Natural killer cell (primary cell): ENCODE measurements around the gene CYTH1. TPM values are rescaled to one million over a fixed set of nuclear protein-coding genes. Genes with fewer than 3 reads are reported as not detected.

Experiments used
- ATAC-seq, 3 donors: fragments of 150-1000 bp in 2 of 3; fragments of 200-7000 bp in 1 of 3; cut with Tn5 transposase; 1 replicate in 1 of 3; 2 replicates in 2 of 3; pipeline ENCODE4 v1.10.0; 2021; ENCODE audit warnings: mild to moderate bottlenecking in 2 of 3, moderate library complexity in 2 of 3
- DNase-seq, 2 donors: peaks; one replicate each; pipeline versions ENCODE4 v3.0.0 to v3.0.0-alpha.2; 2013 to 2021; ENCODE audit warnings: mixed read lengths in 1 of 2
- H3K27ac ChIP-seq: one replicate; pipeline ENCODE4 v1.5.1; 2013; ENCODE audit warnings: mild to moderate bottlenecking, low read length
- H3K27me3 ChIP-seq: one replicate; pipeline ENCODE4 v1.6.1; 2013; ENCODE audit warnings: low read length; ENCODE audit not compliant: control insufficient read depth, insufficient read depth
- H3K36me3 ChIP-seq: one replicate; pipeline ENCODE4 v1.6.1; 2013; ENCODE audit warnings: low read length; ENCODE audit not compliant: control insufficient read depth, insufficient read depth
- H3K4me1 ChIP-seq: one replicate; pipeline ENCODE4 v1.6.1; 2013; ENCODE audit warnings: low read length; ENCODE audit not compliant: control insufficient read depth, insufficient read depth
- H3K4me3 ChIP-seq: one replicate; pipeline ENCODE4 v1.5.1; 2013; ENCODE audit warnings: low read length
- H3K9me3 ChIP-seq: one replicate; pipeline ENCODE4 v1.6.1; 2013; ENCODE audit warnings: low read length; ENCODE audit not compliant: control insufficient read depth, insufficient read depth
- H3K27ac Mint-ChIP-seq, 2 donors: one replicate each; pipeline ENCODE4 v1.8.0; 2022; ENCODE audit warnings: mild to moderate bottlenecking in 2 of 2, mixed read lengths in 2 of 2, moderate library complexity in 1 of 2
- H3K27me3 Mint-ChIP-seq, 2 donors: one replicate each; pipeline ENCODE4 v1.8.0; 2022; ENCODE audit warnings: low read depth in 2 of 2, mixed read lengths in 2 of 2
- H3K36me3 Mint-ChIP-seq: one replicate; pipeline ENCODE4 v1.8.0; 2022; ENCODE audit warnings: mixed read lengths
- H3K4me1 Mint-ChIP-seq, 2 donors: one replicate each; pipeline ENCODE4 v1.8.0; 2022; ENCODE audit warnings: mixed read lengths in 2 of 2
- H3K4me3 Mint-ChIP-seq: one replicate; pipeline ENCODE4 v1.8.0; 2022; ENCODE audit warnings: mild to moderate bottlenecking, moderate library complexity, mixed read lengths
- H3K9me3 Mint-ChIP-seq, 2 donors: one replicate each; pipeline ENCODE4 v1.8.0; 2022; ENCODE audit warnings: mixed read lengths in 2 of 2
- CTCF ChIP-seq: fragments of 200-600 bp; IDR thresholded peaks from one replicate; pipeline ENCODE4 v1.8.0; 2022; ENCODE audit warnings: antibody characterized with exemption
- WGBS: methylation state at CpG from one replicate; pipeline ENCODE4 v1.1.7; 2013; ENCODE audit warnings: missing lambda C conversion rate; ENCODE audit not compliant: insufficient coverage; 5-methylcytosine and 5-hydroxymethylcytosine counted together
- intact Hi-C: fragments of 100-400 bp; cut with micrococcal nuclease; formaldehyde crosslinking; loops from one replicate; pipeline ENCODE4 v1.14.2; 2022
- total RNA-seq, 4 donors: library from RNA; stranded (reverse); fragments of 120-200 nt in 1 of 4; gene quantifications; one replicate each; pipeline versions ENCODE4 v1.2.3 to v1.2.4, GENCODE V29; 2013 to 2022

CYTH1 gene
- total RNA-seq, 3 donors from 2014 or later (not counting 1 experiment from before 2014, with no cell fraction given) = 437 to 514 (median 457) TPM

GRCh38 chr17:78805301-78805700, 23.2 kb upstream of the CYTH1 start:
- Mint-ChIP-seq H3K36me3 (peaks cover 18% of the 10 kb centered on the region), H3K9me3 (no peaks in the 10 kb centered on the region), H3K4me1 (peaks cover 14 to 24% of the 10 kb centered on the region in 2 donors), H3K27ac (peak overlapping the region; percentile 13 to 58), H3K27me3 (no peaks in the 10 kb centered on the region), H3K4me3 (no peak overlapping the region)
- WGBS = 76% methylated on average over 13 of the region's 14 CpGs
- Histone ChIP-seq H3K36me3 (peaks cover 69% of the 10 kb centered on the region), H3K9me3 (no peaks in the 10 kb centered on the region), H3K27ac (no peak overlapping the region), H3K27me3 (no peaks in the 10 kb centered on the region), H3K4me3 (no peak overlapping the region), H3K4me1 (peaks cover 21% of the 10 kb centered on the region)
- no peak for TF ChIP-seq CTCF
- peak in 1 of 3 donors; percentile 18 for ATAC-seq
- peak in 1 of 2 donors; percentile 77 for DNase-seq
- intact Hi-C loops = no loop called here

- no peaks in the 10 kb centered on the region for H3K27me3 ChIP-seq
- no peak overlapping the region for H3K27ac ChIP-seq
- no peak for TF ChIP-seq CTCF
- Mint-ChIP-seq H3K36me3 (peaks cover 18% of the 10 kb centered on the region), H3K4me3 (no peak overlapping the region), H3K9me3 (no peaks in the 10 kb centered on the region), H3K27ac (peak overlapping the region in 1 of 2 donors; percentile 13), H3K27me3 (no peaks in the 10 kb centered on the region), H3K4me1 (peaks cover 14 to 27% of the 10 kb centered on the region in 2 donors)
- no peak overlapping the region for H3K4me3 ChIP-seq
- DNase-seq (peak in 1 of 2 donors; percentile 59), ATAC-seq (no peak)
- peaks cover 21% of the 10 kb centered on the region for H3K4me1 ChIP-seq
- no peaks in the 10 kb centered on the region for H3K9me3 ChIP-seq
- 82% methylated on average over 11 of the region's 11 CpGs for WGBS
- intact Hi-C loops = no loop called here
- peaks cover 66% of the 10 kb centered on the region for H3K36me3 ChIP-seq
Measured at GRCh38 chr17:78804777-78805176, 22.7 kb upstream of the CYTH1 start.

GRCh38 chr17:78803186-78803845, 21.2 kb upstream of the CYTH1 start:
- DNase-seq (peak in 1 of 2 donors; percentile 54), ATAC-seq (no peak)
- Mint-ChIP-seq H3K27ac (peak overlapping the region in 1 of 2 donors; percentile 77), H3K4me3 (peak overlapping the region; percentile 10), H3K9me3 (no peaks in the 10 kb centered on the region), H3K36me3 (peaks cover 16% of the 10 kb centered on the region), H3K27me3 (no peaks in the 10 kb centered on the region), H3K4me1 (peaks cover 26 to 40% of the 10 kb centered on the region in 2 donors)
- 70% methylated on average over 19 of the region's 21 CpGs for WGBS
- no peaks in the 10 kb centered on the region for H3K27me3 ChIP-seq
- H3K4me3 ChIP-seq = no peak overlapping the region
- H3K9me3 ChIP-seq = no peaks in the 10 kb centered on the region
- no peak for TF ChIP-seq CTCF
- H3K36me3 ChIP-seq = peaks cover 59% of the 10 kb centered on the region
- intact Hi-C loops = no loop called here
- H3K27ac ChIP-seq = no peak overlapping the region
- peaks cover 33% of the 10 kb centered on the region for H3K4me1 ChIP-seq

GRCh38 chr17:78802459-78802858, 20.4 kb upstream of the CYTH1 start:
- Histone ChIP-seq H3K4me1 (peaks cover 35% of the 10 kb centered on the region), H3K36me3 (peaks cover 60% of the 10 kb centered on the region), H3K27me3 (no peaks in the 10 kb centered on the region), H3K27ac (no peak overlapping the region), H3K4me3 (no peak overlapping the region), H3K9me3 (no peaks in the 10 kb centered on the region)
- no peaks in the 10 kb centered on the region for H3K9me3 Mint-ChIP-seq
- H3K36me3 Mint-ChIP-seq = peaks cover 16% of the 10 kb centered on the region
- no peak overlapping the region for H3K4me3 Mint-ChIP-seq
- WGBS = 96% methylated on average over 14 of the region's 14 CpGs
- ATAC-seq (no peak), DNase-seq (no peak)
- H3K4me1 Mint-ChIP-seq = peaks cover 29 to 48% of the 10 kb centered on the region in 2 donors
- H3K27ac Mint-ChIP-seq = no peak overlapping the region
- intact Hi-C loops = no loop called here
- TF ChIP-seq CTCF = no peak
- no peaks in the 10 kb centered on the region for H3K27me3 Mint-ChIP-seq
